DMS114 treated with DMSO at 0.1 percent for 48 hours (cell line): ENCODE data around the gene NUMA1.

Experiments
- DNase-seq: peaks from one replicate; lab custom pipeline; 2025; ENCODE audit not compliant: unreplicated experiment; lab: John Stamatoyannopoulos, UW

Gene NUMA1

GRCh38 chr11:72080326-72081183 lies at the start of gene NUMA1, which contains the start of gene LRRC51:
TSS of gene NUMA1 (minus strand) at chr11:72080542. CDS start at chr11:72035943, 44,599 bp downstream.
TSS of gene LRRC51 (plus strand) at chr11:72080850. CDS start at chr11:72089084, 8,234 bp downstream.
- DNase-seq, result peak; percentile 94

- DNase-seq, result no peak
Observed at GRCh38 chr11:72129381-72129780, 49.0 kb upstream of the NUMA1 start.

- DNase-seq, result no peak
Observed at GRCh38 chr11:72127923-72128322, 47.6 kb upstream of the NUMA1 start.

GRCh38 chr11:72125956-72126355 lies 45.6 kb upstream of the NUMA1 start:
- DNase-seq, result no peak

- DNase-seq, result no peak
Observed at GRCh38 chr11:72124046-72124445, 43.7 kb upstream of the NUMA1 start.

GRCh38 chr11:72123117-72123653 lies 42.8 kb upstream of the NUMA1 start:
- DNase-seq, result no peak

GRCh38 chr11:72122607-72123006 lies 42.3 kb upstream of the NUMA1 start:
- no peak for DNase-seq

- no peak for DNase-seq
Observed at GRCh38 chr11:72120930-72121329, 40.6 kb upstream of the NUMA1 start.

GRCh38 chr11:72119198-72119597 lies 38.9 kb upstream of the NUMA1 start:
- DNase-seq, result no peak

GRCh38 chr11:72116019-72116755 lies 35.8 kb upstream of the NUMA1 start:
- DNase-seq, result no peak

- no peak for DNase-seq
Observed at GRCh38 chr11:72114570-72114969, 34.2 kb upstream of the NUMA1 start.

- no peak for DNase-seq
Observed at GRCh38 chr11:72112978-72113808, 32.9 kb upstream of the NUMA1 start.

GRCh38 chr11:72112143-72112977 lies 32.0 kb upstream of the NUMA1 start, which contains the start of gene ANAPC15:
TSS of gene ANAPC15 (minus strand) at chr11:72112695. CDS start at chr11:72111276, 1,419 bp downstream.
- peak; percentile 95 for DNase-seq

- no peak for DNase-seq
Observed at GRCh38 chr11:72111300-72112142, 31.2 kb upstream of the NUMA1 start.

- DNase-seq, result no peak
Observed at GRCh38 chr11:72105888-72106287, 25.5 kb upstream of the NUMA1 start, which contains the start of gene TOMT. TSS of gene TOMT (plus strand) at chr11:72105924. CDS start at chr11:72105952, 28 bp downstream.

- DNase-seq, result no peak
Observed at GRCh38 chr11:72103754-72104167, 23.4 kb upstream of the NUMA1 start.

GRCh38 chr11:72102946-72103753 lies 22.8 kb upstream of the NUMA1 start, which contains the start of gene LAMTOR1:
TSS of gene LAMTOR1 (minus strand) at chr11:72103297. CDS start at chr11:72103224, 73 bp downstream.
- peak; percentile 82 for DNase-seq

GRCh38 chr11:72102631-72102945 lies 22.2 kb upstream of the NUMA1 start:
- no peak for DNase-seq
